Stimulated activated CD4-positive, alpha-beta T cell treated with anti-CD3 and anti-CD28 coated beads, Interleukin-1b, Interleukin-23, amount 100 ng/mL, for 1 hour (primary cell): Measurements from ENCODE around the gene BBLN.
"Not testable (repeated sequence)": the region's sequence is repeated elsewhere in the genome, so short reads cannot be mapped to it uniquely, and the experiment has no call there.

Experiments
- DNase-seq, 2 donors: peaks; one replicate each; pipeline ENCODE4 v3.0.0-alpha.2; 2020; ENCODE audit warnings: low read depth in 2 of 2

BBLN gene

DNA sequence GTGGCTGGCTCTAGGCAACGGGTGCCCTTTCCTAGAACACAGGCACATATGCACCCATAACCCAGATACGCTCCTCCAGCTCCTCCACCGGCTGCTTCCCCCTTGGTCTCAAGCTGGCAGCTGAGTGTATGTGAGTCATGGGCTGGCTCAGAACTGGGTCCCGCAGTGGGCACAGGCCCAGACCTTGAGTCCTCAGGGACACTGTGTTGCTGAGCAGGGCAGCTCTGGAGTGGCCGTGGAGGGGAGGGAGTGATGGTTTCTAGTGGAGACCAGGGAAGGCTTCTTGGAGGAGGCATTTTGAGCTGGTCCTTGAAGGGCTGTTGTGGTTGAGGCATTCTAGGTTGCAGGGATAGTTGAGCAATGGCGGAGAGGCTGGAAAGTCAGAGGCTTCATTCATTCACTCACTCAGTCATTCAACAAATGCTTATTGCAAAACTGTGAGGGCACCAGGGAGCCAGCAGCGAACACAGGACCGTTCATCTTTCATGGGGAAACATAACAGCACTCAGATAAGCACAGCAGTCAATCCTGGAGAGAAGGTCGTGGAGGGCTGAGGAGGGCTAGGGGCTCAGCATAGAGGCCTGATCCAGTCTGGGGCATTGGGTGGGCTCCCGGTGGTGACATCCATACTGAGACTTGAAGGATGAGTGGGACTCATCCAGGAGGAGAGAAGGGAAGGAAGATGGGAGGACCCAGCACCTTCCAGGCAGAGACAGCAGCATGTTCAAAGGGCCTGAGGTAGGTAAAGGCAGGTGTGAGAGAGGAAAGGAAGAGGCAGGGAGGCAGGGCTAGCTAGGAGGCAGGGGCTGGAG lies 2.4 kb downstream of the BBLN start:
- no peak for DNase-seq

DNA sequence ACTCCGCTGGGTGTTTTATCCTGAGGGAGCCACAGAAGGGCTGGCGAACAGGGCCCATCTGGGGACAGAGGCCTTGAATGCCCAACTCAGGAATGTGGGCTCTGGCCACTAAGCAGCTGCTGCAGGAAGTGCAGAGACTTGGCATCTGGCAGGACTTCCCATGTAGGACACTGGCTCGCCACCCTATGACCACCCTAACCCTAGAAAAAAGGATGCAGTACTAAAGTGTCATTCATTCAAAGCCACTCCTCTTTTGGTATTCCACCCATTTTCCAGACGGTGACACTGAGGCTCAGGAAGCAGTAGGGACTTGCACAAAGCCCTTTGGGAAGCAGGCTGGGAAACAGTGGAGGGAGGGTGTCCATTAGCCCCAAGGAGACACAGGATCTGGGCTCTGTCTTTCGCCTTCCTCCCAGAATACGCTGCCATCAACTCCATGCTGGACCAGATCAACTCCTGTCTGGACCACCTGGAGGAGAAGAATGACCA lies 3.0 kb downstream of the BBLN start:
- no peak for DNase-seq

DNA sequence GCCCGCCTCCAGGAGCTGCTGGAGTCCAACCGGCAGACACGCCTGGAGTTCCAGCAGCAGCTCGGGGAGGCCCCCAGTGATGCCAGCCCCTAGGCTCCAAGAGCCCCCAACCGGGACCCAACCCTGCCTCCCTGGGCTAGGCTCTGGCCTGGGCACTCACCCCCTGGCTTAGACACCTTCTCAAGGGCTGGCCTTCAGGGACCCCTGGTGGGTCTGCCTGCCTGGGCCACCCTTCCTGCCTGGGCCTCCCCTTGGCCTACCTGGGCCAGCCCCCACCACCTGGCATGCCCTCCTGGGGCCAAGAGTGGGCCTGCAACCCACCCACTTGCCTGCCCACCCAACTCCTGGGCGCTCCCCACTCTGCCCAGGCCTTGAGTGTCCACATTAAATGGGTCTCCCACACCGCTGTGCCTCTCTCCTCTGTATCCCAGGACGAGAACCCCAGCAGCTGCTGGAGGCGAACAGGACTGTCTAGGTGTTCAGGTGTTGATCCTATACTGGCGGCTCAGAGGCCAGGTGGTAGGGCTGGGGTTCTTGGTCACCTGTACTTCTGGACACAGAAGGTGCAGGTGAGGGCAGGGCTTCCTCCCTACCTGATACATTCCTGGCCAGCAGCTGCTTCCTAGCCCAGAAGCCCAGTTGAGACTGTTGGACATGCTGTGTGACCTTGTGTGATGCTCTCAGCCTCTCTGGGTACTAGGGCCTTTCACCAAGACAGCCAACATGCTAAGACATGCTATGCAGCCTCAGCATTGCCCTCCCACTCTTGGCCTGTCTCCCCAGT lies 3.6 kb downstream of the BBLN start:
- DNase-seq, result no peak

DNA sequence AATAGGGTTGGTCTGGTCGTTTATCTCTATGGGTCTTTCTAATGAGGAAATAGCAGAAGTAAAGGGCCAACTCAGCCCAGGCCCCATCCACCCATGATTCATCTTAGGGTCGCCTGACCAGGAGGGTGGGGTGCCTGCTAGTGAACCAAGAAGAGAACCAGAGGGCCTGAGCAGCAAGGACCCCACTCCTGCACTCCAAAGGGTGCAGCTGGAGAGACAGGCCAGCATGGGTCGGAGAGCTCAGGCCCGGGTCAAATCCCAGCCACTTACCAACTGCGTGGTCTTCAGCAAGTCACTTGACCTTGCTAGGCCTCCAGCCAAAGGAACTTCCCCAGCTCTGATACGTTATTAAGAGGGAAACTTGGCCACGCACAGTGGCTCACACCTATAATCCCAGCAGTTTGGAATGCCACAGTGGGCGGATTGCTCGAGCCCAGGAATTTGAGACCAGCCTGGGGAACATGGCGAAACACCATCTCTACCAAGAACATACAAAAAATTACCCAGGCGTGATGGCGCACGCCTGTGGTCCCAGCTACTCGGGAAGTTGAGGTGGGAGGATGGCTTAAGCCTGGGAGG lies 4.3 kb downstream of the BBLN start:
- DNase-seq, result no peak

DNA sequence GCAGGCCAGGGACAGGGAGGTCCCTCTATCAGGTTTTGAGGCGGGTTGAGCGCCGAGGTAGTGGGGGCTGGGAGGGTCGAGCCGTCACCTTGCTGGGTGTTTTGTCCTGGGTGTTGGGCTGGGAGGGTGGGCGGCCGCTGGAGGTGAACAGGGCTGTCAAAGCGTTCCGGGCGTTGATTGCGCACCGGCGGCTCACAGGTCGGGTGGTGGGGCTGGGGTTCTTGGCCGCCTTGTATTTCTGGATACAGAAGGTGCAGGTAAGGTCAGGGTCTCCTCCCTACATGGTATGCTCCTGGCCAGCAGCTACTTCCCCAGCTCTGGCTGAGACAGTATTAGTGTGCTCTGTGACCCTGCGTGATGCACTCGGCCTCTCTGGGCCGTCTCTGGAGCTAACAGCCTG lies 6.1 kb downstream of the BBLN start:
- DNase-seq, result no peak

DNA sequence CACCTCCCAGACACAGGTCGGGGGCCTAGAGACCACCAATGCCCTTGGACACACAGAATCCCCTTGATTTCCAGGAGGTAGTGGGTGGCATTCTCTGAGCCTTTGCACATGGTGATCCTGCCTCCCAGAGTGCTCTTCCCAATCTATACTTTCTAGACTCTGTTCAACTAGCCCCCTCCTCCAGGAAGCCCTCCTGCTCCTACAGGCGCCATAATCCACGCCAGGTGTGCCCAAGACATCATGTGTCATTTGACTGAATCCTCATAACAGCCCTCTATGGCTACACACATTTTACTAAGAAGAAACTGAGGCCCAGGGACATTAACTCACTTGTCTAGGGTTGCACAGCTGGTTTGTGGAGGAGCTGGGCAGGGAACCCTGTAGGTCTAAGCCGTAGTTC lies 7.1 kb downstream of the BBLN start:
- no peak for DNase-seq

DNA sequence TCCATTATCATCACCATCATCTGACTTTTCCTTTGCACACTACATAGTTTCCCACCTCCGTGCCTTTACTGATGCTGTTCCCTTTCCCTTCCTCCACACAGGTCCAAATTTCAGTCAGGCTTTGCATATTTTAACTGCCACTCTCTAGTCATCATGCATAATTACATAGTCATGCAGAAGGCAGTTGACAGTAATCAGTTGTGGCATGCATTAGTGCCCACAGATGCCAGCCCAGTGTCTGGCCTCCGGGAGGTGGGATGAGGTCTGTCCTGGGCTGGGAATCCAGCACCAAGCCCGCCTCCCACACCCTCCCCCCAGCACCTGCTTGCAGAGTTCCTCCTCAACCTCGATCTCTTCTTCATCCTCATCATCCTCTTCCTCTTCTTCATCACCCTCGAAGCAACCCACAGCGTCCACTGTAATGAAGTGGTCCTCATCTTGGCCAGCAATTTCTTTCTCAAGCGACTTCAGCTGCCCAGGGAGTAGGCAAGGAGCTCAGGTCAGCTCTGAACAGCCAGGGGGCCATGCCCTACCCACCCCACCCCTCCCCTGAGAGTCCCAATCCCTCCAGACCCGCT lies 8.8 kb downstream of the BBLN start:
- no peak for DNase-seq

DNA sequence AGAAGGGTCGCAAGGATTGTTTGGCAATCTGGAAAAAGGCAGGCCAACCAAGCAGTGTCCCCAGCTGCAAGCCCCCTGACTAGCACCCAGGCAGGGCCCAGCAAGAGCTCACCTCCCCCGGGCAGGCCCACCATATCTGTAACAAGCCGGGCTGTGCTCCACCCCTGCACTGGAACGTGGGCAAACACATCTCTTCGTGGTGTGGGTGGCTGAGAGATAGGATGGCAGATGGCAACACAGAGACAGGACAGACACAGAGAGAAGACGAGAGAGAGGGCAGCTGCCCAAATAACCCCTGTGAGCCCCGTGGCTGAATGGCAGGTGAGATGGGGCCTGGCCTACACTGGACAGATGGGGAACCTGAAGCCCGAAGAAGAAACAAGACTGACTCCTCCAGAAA lies 9.4 kb downstream of the BBLN start:
- DNase-seq, result no peak

DNA sequence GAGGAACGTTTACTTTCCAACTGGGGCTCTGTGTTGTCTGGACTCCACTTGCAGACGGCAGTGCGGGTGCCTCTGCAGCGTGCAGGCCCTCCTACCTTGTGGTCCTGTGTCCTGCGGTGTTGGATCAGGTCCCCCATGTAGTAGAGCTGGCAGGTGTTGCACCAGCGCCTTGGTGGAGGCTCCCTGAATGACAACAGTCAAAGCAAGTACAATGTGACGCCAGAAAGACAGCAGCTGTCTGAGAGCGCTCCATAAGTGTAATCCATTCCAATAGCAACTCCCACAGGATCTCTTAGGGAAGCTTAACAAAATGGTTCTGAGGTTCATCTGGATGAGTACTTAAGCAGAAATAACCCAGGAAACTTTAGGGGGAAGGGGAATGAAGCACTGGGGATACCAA lies 9.9 kb downstream of the BBLN start:
- no peak for DNase-seq

DNA sequence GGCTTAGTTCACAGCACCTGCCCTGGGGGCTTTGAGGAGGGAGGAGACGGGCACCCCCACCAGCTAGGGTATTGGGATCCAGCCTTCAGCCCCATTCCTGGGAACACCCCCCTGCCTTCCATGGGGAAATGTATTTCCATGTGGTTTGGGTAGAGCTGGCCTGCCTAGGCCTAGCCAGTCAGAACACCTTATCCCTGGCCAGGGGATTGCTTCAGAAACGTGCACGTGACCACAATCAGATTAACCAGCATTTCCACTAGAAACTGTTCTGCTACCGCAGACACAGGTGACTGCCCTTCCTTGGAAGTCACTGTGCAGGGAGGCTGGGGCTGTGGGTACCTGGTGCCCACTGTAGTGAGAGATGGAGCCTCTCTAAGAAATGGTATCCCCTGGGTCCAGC lies 14.0 kb downstream of the BBLN start:
- DNase-seq, result no peak

DNA sequence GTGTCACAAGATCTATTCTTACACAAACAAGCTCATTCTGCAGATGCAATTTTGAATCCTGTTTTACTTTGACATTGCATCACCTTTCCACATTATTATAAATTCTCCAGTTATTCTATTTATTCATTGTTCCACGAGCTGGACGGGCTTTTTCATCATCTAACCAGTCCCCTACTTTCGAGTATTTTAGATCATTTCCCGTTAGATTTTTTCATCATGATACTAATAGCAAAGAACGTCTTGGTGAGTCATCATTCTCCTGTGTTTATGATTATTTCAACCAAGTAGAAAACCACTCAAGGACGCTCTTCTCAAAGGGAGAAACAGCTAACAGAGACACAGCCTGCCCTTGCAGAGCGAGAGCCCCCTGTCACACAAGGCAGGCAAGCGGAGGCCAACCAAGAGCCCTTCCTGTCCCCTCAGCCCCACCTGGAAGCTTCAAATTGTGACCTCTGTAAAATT lies 15.1 kb downstream of the BBLN start:
- DNase-seq, result no peak

DNA sequence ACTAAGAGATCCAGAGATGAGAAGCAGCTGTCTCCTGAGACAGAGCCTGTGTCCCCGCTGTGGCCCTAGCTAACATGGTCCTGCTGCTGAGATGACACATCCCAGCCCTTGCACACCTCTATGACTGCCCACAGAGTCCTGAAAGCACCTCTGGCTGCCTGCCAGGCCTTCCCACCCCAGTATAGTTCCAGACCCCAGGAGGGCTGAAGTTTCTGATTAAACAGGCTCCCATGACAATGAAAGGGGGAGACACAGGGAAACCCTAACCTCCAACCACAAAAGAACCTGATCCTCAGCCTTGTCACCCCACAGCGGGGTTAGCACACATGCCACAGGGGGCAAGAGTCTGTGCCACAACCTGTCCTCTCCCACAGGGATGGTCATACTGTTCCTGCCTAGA lies 15.7 kb downstream of the BBLN start:
- DNase-seq, result no peak

DNA sequence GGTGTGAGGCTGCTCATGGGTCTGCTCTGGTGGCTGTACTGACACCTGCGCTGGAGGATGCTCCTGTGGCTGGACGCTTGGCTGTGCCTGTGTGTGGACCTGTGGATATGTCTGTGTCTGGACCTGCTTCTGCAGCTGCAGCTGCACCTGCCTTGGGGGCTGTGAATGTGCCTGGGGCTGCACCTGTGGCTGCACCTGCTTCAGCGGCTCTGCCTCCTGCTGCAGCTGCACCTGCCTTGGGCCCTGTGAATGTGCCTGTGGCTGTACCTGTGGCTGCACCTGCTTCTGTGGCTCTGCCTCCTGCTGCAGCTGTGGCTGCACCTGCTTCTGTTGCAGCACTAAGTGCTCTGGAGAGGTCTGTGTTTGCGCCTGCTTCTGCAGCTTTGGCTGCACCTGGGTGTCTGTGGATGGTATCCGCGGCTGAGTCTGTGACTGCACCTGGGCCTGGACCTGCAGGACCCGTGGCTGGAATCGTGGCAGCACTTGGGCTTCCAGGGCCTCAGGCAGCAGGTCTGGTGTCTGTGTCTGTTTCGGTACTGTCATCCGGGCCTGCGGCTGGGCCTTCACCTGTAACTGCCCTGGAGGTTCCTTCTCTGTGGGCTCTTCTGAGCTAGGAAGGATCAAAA lies 18.9 kb downstream of the BBLN start:
- DNase-seq, result no peak

DNA sequence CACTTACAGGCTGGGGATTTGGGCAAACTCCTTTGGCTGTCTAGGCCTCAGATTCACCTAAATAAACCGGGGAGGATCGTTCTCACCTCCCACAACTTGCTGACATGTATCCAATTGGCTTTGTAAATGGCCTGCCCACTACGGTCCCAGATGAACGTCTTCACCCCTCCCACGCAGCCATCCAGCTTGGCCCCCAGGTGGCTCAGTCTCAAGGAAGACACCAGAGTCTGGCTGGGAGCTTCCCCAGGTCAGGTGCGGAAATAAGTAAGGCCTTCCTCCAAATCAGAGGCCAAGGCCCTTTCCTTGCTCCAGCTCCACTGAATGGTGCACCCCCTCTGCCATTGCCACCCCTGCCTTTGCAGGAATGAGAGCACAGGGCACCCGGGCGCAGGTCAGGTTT lies 19.9 kb downstream of the BBLN start:
- no peak for DNase-seq

DNA sequence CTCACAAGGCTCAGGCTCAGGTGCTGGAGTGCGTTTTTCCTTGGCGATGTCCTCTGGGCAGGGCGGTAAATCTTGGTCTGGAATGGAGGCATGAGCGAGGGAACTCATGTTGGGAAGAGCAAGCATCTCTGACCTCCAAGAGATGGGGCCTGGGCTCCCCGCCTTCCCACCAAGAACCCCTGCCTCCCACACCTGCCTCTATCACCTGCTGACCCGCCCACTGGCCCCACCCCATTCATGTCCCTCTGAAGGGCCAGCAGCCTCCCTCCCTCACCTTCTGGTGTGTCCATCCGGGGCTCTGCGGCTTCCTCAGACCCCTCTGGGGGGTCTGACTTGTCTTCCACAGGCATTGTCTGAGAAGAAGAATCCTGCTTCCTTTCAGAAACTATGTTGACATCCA lies 20.4 kb downstream of the BBLN start:
- DNase-seq, result no peak

DNA sequence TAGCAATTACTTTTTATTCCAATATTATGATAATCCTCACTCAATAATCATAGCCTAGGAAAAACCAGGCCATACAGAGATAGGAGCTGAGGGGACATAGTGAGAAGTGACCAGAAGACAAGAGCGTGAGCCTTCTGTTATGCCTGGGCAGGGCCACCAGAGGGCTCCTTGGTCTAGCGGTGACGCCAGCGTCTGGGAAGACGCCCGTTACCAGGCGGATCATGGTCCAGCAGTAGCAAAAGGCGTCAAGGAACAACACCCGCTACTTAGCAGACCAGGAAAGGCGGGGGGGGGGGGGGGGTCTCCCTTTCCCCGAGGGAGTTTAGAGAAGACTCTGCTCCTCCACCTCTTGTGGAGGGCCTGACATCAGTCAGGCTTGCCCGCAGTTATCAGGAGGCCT lies 21.4 kb downstream of the BBLN start:
- not testable (repeated sequence) for DNase-seq

DNA sequence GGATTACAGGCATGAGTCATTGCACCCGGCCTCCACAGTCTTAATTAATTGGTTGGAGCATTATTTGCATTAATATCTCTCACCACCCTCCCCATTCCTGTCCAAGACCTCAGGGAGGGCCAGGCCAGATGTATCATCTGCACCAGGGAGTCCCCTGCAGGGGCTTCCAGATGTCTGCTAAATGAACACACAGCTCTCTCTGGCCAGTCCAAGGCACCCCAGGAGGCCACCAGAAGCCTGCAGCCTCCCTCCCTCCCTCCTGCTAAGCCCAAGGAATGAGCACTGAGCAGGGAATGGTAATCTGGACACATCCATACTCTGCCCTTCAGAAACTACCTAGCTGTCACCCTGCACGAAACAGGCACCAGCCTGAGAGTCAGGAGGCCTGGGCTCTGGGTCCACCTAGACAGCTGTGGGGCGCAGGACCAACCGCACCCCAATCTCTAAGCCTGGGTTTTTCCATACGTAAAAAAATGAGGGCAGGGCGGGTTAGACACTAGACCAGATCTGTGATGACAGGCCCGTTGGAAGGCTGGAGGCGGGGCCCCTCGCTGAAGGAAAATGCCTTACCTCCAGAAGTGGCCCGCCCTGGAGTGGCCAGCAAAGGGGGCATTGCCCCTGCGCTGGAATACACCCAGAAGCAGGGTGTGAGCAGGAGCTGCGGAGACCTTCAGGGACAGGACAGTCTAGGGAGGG lies 23.0 kb downstream of the BBLN start:
- no peak for DNase-seq

DNA sequence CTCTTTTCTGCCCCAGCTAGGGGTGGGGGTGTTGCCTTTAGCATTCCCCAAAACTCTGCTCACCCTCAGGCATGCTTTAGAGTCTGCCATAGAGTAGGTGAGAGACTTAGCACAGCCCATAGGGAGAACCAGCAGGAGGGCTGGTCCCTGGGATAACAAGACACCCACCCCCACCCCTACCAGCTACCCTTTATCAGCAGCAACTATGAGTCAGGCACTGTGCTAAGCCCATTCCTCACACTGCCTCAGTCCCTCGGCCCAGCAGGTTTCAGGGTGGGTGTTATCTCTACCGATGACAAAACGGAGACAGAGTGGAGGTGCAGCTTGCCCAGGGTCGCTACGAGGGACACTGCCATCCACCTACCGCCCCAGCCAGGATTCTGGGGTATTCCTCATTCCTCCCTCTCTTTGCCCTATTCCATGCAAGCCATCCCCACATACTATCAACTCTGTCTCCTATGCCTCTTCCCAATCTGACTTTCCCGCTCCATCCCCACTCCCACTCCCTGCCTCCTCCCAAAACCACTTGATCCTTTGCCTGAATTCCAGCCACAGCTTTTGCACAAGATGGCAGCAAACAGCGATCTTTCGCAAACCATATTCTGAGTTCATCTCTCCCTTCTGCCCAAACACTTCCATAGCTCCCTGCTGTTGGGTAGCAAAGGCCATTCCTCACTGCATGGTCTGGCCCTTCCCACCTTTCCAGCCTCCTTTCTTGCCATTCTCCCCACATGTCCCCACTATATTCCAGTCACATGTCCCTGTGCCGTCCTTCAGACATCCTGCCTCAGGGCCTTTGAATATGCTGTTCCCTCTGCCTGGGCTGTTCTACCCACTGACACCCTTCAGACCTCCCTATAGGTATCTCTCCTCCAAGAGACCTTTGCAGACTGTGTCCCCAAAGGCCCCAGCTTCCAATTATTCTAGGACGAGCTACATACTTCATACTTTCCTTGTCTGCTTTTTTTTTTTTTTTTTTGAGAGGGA lies 26.2 kb downstream of the BBLN start:
- no peak for DNase-seq

DNA sequence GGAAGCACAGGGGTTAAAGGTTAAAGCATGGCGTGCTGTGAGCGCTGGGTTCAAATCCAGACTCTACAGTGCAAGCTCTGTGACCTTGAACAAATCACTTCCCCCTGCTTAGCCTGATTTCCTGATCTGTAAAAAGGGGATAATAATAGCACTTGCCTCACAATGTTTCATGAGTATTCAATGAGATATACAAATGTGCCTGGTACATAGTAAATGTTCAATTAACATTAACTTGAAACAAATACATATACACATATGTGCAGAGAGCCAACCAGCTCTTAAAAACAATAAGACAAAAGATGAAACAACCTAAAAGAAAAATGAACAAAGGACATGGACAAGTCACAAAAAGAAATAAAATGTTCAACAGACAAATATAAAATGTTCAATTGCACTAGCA lies 27.3 kb downstream of the BBLN start:
- no peak for DNase-seq

DNA sequence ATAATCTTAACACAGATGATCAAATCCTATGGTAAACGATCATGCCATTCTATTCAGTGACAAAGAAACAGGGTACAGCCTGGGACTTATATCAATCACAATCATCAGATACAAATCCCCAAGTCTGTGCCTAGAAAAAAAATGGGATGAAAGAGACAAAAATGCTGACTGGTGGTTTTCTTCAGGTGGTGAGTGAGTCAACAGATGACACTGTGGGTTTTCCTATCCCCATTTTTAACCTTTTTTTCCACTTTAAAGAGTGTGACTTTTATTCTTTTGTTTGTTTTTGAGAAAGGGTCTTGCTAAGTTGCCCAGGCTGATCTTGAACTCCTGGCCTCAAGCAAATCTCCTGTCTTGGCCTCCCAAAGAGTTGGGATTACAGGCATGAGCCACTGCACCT lies 28.1 kb downstream of the BBLN start:
- no peak for DNase-seq
